Neural progenitor cell (in vitro differentiated cells): ENCODE measurements around the gene CAPN14. TPM values are rescaled to one million over a fixed set of nuclear protein-coding genes. Genes with fewer than 3 reads are reported as not detected.

ENCODE experiments used
- DNase-seq: peaks from one replicate; pipeline ENCODE4 v3.0.0-alpha.2; 2016; ENCODE audit warnings: low spot score
- H2AFZ ChIP-seq: fragments of 200-600 bp; sonication (generic); replicated peaks from 2 replicates; pipeline ENCODE4 v1.6.1; 2016; ENCODE audit warnings: antibody characterized with exemption
- H3F3A ChIP-seq: fragments of 200-600 bp; sonication (generic); 2 replicates; pipeline ENCODE4 v1.6.1; 2016; ENCODE audit warnings: antibody characterized with exemption, low read depth
- H3K27ac ChIP-seq: fragments of 200-600 bp; sonication (generic); 2 replicates; pipeline ENCODE4 v1.5.1; 2016; ENCODE audit warnings: mild to moderate bottlenecking
- H3K27me3 ChIP-seq: fragments of 200-600 bp; sonication (generic); 2 replicates; pipeline ENCODE4 v1.6.1; 2016; ENCODE audit warnings: mild to moderate bottlenecking, moderate library complexity
- H3K36me3 ChIP-seq: fragments of 200-600 bp; sonication (generic); 2 replicates; pipeline ENCODE4 v1.5.1; 2016
- H3K4me1 ChIP-seq: fragments of 200-600 bp; sonication (generic); 2 replicates; pipeline ENCODE4 v1.6.1; 2016; ENCODE audit warnings: mixed run types
- H3K4me2 ChIP-seq: fragments of 200-600 bp; sonication (generic); 2 replicates; pipeline ENCODE4 v1.6.1; 2016
- H3K4me3 ChIP-seq: fragments of 200-600 bp; sonication (generic); 2 replicates; pipeline ENCODE4 v1.5.1; 2016
- H3K79me2 ChIP-seq: fragments of 200-600 bp; sonication (generic); 2 replicates; pipeline ENCODE4 v1.6.1; 2016; ENCODE audit warnings: low read depth
- H3K9ac ChIP-seq: fragments of 200-600 bp; sonication (generic); 2 replicates; pipeline ENCODE4 v1.6.1; 2016
- H3K9me3 ChIP-seq: fragments of 200-600 bp; sonication (generic); 2 replicates; pipeline ENCODE4 v1.5.1; 2016; ENCODE audit warnings: low read depth
- H4K20me1 ChIP-seq: fragments of 200-600 bp; sonication (generic); 2 replicates; pipeline ENCODE4 v1.6.1; 2016; ENCODE audit warnings: low read depth
- H3K27ac Mint-ChIP-seq: 3 replicates; pipeline ENCODE4 v1.8.0; 2021; ENCODE audit warnings: mixed read lengths
- H3K27me3 Mint-ChIP-seq: 2 replicates; pipeline ENCODE4 v1.8.0; 2022; ENCODE audit warnings: low read depth, mild to moderate bottlenecking, inconsistent platforms, moderate library complexity, mixed read lengths; ENCODE audit not compliant: insufficient read depth
- H3K36me3 Mint-ChIP-seq: 3 replicates; pipeline ENCODE4 v1.8.0; 2021; ENCODE audit warnings: mixed read lengths
- H3K4me1 Mint-ChIP-seq: 3 replicates; pipeline ENCODE4 v1.8.0; 2021; ENCODE audit warnings: mixed read lengths
- H3K4me3 Mint-ChIP-seq: 3 replicates; pipeline ENCODE4 v1.8.0; 2021; ENCODE audit warnings: mild to moderate bottlenecking, moderate library complexity, mixed read lengths
- H3K9me3 Mint-ChIP-seq: 3 replicates; pipeline ENCODE4 v1.8.0; 2020; ENCODE audit warnings: mixed read lengths
- EZH2 ChIP-seq: fragments of 200-600 bp; sonication (generic); IDR thresholded peaks from 2 replicates; pipeline ENCODE4 v1.6.1; 2017; ENCODE audit warnings: antibody characterized with exemption, mild to moderate bottlenecking, moderate library complexity
- EZH2phosphoT487 ChIP-seq: fragments of 200-600 bp; sonication (generic); IDR thresholded peaks from 2 replicates; pipeline ENCODE4 v1.6.1; 2017; ENCODE audit warnings: antibody characterized with exemption
- total RNA-seq: library from RNA; depleted of rRNA; stranded (reverse); fragments of >200 nt; gene quantifications from 2 replicates; pipeline ENCODE4 v1.2.3, GENCODE V29; 2015; ENCODE audit warnings: low replicate concordance
- TF ChIP-seq, protein P1 (sequence below): fragments of 200-600 bp; sonication (generic); IDR thresholded peaks from 2 replicates; pipeline ENCODE4 v1.5.1; 2017; ENCODE audit warnings: antibody characterized with exemption, mild to moderate bottlenecking

The CAPN14 gene
- total RNA-seq, 1 donor from 2014 or later = 0.04 TPM

DNA sequence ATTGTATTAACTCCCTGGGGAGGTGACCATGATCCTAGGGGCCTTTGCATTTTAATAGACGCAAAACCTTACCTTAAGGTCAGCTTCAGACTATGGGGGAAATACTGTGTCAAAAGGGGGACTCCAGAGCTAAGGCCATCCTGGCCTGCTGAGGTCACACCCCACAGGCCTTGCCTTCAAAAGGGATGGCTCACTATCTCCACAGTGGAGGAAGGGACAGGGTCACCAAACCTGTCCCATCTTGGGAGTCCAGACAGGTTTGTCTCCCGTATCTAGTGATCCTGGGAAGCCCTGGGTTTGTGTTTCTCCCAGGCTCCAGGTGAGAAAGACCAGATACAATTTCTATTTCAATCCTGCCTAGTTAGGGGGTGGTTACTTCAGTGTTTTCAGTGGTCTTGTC, 24.9 kb downstream of the CAPN14 start:
- Mint-ChIP-seq H3K4me1 (no peaks in the 10 kb centered on the region), H3K36me3 (no peaks in the 10 kb centered on the region), H3K27me3 (peaks cover 5% of the 10 kb centered on the region), H3K4me3 (no peak overlapping the region), H3K27ac (no peak overlapping the region), H3K9me3 (no peaks in the 10 kb centered on the region)
- H3K9me3 ChIP-seq = no peaks in the 10 kb centered on the region
- DNase-seq = no peak
- no peaks in the 10 kb centered on the region for H3K79me2 ChIP-seq
- no peaks in the 10 kb centered on the region for H4K20me1 ChIP-seq
- H3K27me3 ChIP-seq = no peaks in the 10 kb centered on the region
- no peak overlapping the region for H3K27ac ChIP-seq
- no peaks in the 10 kb centered on the region for H3F3A ChIP-seq
- no peak overlapping the region for H3K4me3 ChIP-seq
- H3K4me1 ChIP-seq = no peaks in the 10 kb centered on the region
- H3K36me3 ChIP-seq = no peaks in the 10 kb centered on the region
- TF ChIP-seq, protein P1, sequence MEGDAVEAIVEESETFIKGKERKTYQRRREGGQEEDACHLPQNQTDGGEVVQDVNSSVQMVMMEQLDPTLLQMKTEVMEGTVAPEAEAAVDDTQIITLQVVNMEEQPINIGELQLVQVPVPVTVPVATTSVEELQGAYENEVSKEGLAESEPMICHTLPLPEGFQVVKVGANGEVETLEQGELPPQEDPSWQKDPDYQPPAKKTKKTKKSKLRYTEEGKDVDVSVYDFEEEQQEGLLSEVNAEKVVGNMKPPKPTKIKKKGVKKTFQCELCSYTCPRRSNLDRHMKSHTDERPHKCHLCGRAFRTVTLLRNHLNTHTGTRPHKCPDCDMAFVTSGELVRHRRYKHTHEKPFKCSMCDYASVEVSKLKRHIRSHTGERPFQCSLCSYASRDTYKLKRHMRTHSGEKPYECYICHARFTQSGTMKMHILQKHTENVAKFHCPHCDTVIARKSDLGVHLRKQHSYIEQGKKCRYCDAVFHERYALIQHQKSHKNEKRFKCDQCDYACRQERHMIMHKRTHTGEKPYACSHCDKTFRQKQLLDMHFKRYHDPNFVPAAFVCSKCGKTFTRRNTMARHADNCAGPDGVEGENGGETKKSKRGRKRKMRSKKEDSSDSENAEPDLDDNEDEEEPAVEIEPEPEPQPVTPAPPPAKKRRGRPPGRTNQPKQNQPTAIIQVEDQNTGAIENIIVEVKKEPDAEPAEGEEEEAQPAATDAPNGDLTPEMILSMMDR = no peak
- no peak for TF ChIP-seq EZH2phosphoT487
- no peak for TF ChIP-seq EZH2
- H3K9ac ChIP-seq = no peak overlapping the region
- no peak overlapping the region for H3K4me2 ChIP-seq
- H2AFZ ChIP-seq = no peak overlapping the region

DNA sequence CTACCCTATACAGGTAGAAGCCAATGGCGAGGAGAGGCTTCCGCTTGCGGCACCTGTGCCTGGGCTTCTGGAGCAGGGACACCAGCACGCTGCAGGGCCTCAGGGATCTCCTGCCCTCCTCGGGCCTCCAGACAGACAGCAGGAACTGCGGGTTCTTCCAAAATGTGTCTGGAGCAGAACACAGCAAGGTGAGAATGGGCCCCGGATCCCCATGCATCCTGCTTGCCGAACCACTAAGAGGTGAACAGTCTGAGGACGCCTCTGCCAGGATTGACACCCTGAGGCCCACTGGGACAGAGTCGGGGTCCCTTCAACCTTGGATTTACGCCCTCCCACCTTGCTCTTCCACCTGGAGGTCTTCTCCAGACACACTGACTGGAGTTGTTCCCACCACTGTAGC, 25.4 kb downstream of the CAPN14 start:
- Mint-ChIP-seq H3K4me3 (no peak overlapping the region), H3K36me3 (no peaks in the 10 kb centered on the region), H3K4me1 (no peaks in the 10 kb centered on the region), H3K27me3 (peaks cover 5% of the 10 kb centered on the region), H3K27ac (no peak overlapping the region), H3K9me3 (no peaks in the 10 kb centered on the region)
- Histone ChIP-seq H3K36me3 (no peaks in the 10 kb centered on the region), H3K4me3 (no peak overlapping the region), H3K9me3 (no peaks in the 10 kb centered on the region), H3K79me2 (no peaks in the 10 kb centered on the region), H4K20me1 (no peaks in the 10 kb centered on the region), H3K9ac (no peak overlapping the region), H3K27me3 (no peaks in the 10 kb centered on the region), H2AFZ (no peak overlapping the region), H3F3A (no peaks in the 10 kb centered on the region), H3K4me2 (no peak overlapping the region), H3K4me1 (no peaks in the 10 kb centered on the region), H3K27ac (no peak overlapping the region)
- DNase-seq = no peak
- TF ChIP-seq EZH2 = no peak
- no peak for TF ChIP-seq EZH2phosphoT487
- TF ChIP-seq, protein P1 = no peak

DNA sequence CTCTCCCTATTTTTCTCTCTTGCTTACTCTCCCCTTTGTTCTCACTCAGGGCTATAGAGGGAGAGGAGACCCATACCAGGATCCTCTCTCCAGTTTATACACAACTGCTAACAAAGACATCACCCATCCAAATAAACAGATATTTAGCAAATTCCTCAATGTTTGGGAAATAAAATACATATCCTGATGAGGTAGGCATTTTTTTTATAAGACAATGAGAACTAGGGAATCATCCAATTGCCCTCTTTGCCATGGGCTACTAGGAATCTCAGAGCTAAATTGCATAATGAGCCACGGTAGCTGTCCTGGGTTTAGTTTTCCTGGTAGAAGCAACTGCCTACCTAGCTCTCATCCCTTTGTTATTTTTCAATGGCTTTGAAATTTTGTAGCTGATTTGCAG, 27.1 kb downstream of the CAPN14 start:
- H3K27ac ChIP-seq = no peak overlapping the region
- Mint-ChIP-seq H3K9me3 (no peaks in the 10 kb centered on the region), H3K27me3 (peaks cover 5% of the 10 kb centered on the region), H3K27ac (no peak overlapping the region), H3K4me1 (no peaks in the 10 kb centered on the region), H3K36me3 (no peaks in the 10 kb centered on the region), H3K4me3 (no peak overlapping the region)
- H3K79me2 ChIP-seq = no peaks in the 10 kb centered on the region
- H3K9me3 ChIP-seq = no peaks in the 10 kb centered on the region
- no peak overlapping the region for H3K9ac ChIP-seq
- H3K4me2 ChIP-seq = no peak overlapping the region
- no peak overlapping the region for H2AFZ ChIP-seq
- no peak for TF ChIP-seq EZH2phosphoT487
- TF ChIP-seq, protein P1 = no peak
- no peak for TF ChIP-seq EZH2
- no peak for DNase-seq
- no peaks in the 10 kb centered on the region for H3K4me1 ChIP-seq
- H3K36me3 ChIP-seq = no peaks in the 10 kb centered on the region
- H3K27me3 ChIP-seq = peaks cover 6% of the 10 kb centered on the region
- H3F3A ChIP-seq = no peaks in the 10 kb centered on the region
- H3K4me3 ChIP-seq = no peak overlapping the region
- no peaks in the 10 kb centered on the region for H4K20me1 ChIP-seq
